ENCODE measurements around the gene CHD9NB.

The CHD9NB gene

DNA sequence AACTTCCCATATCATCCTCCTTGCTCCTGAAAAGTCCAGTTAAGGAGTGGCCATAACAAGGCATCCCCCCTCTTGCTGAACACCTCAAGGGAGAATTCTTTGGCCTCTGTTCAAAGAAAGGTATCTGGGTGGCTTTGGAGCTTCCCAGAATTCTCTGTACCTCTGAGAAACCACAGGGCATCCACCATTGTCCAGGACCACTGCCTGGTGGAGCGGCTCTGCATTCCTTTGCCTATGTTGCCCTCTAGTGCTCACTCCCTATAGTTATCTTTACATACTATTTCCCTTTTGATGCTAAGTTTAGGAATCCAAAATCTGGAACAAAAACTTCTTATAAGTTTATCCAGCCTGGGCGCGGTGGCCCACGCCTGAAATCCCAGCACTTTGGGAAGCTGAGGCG is 30.3 kb downstream of the CHD9NB start:
- peak; percentile 33 for DNase-seq

GRCh38 chr16:53018834-53019416 is 33.8 kb downstream of the CHD9NB start:
- DNase-seq, result no peak

GRCh38 chr16:53014287-53014686 is 38.4 kb downstream of the CHD9NB start:
- DNase-seq, result no peak

GRCh38 chr16:53007095-53007494 is 45.6 kb downstream of the CHD9NB start:
- no peak for DNase-seq

- no peak for DNase-seq
These were observed 54.8 kb downstream of the CHD9NB start for GRCh38 chr16:52997922-52998321.

DNA sequence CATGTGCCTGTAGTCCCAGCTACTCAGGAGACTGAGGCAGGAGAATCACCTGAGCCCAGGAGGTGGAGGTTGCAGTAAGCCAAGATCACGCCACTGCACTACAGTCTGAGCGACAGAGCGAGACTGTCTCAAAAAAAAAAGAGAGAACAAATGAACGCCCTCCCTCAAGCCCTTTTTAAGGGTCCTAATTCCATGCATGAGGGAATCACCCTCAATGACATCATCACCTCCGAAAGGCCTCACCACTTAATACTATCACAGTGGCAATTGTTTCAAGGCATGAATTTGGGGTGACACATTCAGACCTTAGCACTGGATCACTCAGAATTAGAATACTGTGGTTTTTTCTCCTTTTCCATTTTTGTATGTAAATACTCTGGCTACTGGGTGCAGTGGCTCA is 57.8 kb downstream of the CHD9NB start:
- no peak for DNase-seq

DNA sequence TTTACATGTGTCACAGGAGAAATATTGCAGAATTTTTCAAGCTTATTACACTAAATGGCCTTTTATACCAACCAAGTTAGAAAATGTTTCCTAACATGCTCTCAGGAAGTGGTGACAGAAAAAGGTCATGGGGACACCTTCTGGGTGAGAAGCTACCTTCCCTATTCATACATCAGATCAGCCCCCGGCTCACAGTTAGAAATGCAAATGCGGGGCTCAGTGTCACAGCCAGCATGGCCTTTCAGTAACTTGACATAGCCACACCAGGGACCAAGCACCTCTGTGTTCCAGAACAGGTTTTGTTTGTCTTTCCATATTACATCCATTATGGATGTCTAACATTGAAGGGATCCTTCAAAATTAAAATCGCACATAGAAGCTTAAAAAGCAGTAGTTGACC is 59.5 kb downstream of the CHD9NB start:
- no peak for DNase-seq

- no peak for DNase-seq
These were observed 61.1 kb downstream of the CHD9NB start for GRCh38 chr16:52991572-52991971.

Measured in amniotic stem cell (primary cell).